Measurements from ENCODE around the gene NLGN2.
A peak's percentile ranks its signal among the peaks of the same experiment; 100 is the strongest.

NLGN2 gene

GRCh38 chr17:7414837-7415236, 7.2 kb downstream of the NLGN2 start:
- no peak for DNase-seq

GRCh38 chr17:7415784-7416183, 8.1 kb downstream of the NLGN2 start:
- DNase-seq, result no peak

DNA sequence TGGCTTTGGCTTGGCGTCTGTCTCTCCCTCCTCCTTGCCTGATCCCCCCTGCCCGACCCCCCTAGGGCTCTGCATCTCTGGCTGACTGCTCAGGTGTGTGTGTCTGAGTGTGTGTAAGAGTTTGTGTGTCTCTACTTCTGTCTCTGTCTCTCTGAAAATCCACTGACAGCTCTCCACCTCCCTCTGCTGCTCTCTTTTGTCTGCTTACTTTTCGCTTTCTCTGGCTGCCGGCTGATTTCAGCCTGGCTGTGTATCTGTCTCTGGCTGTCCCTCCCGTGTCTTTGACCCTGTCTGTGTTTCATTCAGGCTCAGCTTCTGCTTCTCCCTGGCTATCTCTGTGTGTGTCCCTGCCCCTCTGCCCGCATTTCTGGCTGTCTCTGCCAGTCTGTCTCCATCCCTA, 8.7 kb downstream of the NLGN2 start:
- no peak for DNase-seq

- DNase-seq, result no peak
Observed at GRCh38 chr17:7417056-7417655, 9.5 kb downstream of the NLGN2 start.

GRCh38 chr17:7418472-7419152, 11.0 kb downstream of the NLGN2 start:
- DNase-seq, result no peak

DNA sequence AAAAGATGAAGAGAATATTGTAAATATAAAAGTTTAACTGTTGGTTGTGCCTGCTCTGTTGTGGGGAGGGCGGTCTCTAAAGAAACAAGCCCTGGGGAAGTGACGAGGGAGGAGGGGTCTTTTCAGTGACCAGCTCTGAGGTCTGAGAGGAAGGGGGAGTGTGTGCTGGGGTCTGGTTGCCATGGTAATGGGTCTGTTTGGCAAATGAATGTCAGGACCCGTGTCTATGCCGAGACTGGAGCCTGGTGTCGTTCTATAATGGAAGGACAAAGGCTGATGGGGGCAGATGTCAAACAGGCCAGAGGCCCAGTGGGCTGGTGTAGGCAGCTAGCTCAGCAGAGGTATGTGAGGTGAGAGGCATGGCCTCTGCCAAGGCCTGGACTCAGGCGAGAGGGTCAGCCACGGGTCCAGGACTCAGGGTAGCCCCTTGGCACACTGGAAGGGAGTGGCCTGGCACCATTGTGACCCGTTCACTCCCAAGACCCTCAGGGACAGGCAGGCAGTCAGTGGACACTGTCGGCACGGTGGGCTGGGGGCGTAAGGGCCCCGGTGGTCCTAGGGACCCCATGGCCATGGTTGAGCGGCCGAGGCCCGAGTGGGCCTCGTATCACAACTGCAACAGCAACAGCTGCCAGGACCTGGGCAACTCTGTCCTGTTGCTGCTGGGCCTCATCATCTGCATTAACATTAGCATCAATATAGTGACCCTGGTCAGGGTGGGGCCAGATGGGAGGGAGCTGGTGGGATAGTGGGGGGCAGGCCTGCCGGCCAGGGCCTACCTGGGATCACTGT, 12.4 kb downstream of the NLGN2 start, which contains the start of gene SPEM1:
SPEM1 (plus strand) TSS at position 506 of the 792 bp plus-strand sequence; CDS start at position 567, 61 bp downstream.
- no peak for DNase-seq

GRCh38 chr17:7421186-7421585, 13.5 kb downstream of the NLGN2 start:
- DNase-seq, result no peak

DNA sequence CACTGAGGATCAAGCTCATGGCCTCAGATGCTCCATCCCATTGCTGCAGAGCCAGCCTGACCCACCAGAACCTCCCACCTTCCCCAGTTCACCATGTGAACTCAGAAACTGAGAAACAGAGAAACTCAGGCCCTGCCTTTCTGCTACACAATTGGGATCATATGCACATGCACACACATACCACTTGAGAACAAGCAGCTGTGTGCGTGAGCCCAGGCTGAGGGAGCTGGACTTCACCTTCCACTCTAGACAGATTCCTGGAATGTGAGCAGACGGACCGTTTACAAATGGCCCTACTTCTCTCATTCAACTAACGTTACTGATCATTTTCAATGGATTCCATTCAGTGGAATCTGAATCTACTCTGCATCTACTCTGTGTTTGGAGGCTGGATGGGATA, 16.0 kb downstream of the NLGN2 start:
- no peak for DNase-seq

GRCh38 chr17:7425316-7425715, 17.7 kb downstream of the NLGN2 start, which contains the start of gene SPEM2:
Gene SPEM2, plus strand, starts transcription at chr17:7425616. Its CDS starts 73 bp downstream, at chr17:7425689.
- DNase-seq, result no peak

DNA sequence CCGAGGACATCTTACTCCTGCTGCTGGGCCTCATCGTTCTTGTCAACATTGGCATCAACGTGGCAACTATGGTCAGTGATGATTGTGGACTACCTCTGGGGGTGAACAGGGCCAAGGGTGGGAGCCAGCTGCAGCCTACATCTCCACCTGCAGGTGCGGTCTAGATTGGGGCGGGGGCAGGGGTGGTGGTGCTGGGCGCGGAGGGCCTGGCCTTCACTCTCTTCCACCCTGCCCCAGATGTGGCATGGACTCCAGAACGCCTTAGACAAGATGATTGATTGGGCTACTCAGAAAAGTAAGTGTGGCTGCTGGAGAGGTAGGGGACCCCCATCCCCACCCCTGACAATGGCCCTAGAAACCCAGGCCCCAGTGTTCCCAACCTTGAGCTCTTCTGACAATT, 18.1 kb downstream of the NLGN2 start:
- DNase-seq, result no peak

- DNase-seq, result no peak
Observed at GRCh38 chr17:7426203-7426863, 18.7 kb downstream of the NLGN2 start.

DNA sequence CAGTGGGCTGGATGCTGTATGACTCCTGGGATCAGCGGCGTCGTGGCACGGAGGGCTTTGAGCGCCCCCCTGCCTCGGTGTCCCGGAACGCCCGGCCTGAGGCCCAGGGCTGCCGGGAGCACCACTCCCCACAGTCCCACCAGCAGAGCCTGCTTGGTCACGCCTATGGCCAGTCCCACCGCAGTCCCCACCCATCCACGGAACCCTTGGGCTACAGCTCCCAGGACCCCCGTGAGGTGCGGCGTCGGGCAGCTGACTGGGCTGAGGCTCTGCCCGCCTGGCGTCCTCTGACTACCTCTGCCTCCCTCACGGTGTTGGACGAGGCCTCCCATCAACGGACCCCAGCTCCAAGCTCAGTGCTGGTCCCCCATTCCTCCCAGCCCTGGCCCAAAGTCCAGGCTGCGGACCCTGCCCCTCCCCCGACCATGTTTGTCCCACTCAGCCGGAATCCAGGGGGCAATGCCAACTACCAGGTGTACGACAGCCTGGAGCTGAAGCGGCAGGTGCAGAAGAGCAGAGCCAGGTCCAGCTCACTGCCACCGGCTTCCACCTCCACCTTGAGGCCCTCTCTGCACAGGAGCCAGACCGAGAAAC, 19.3 kb downstream of the NLGN2 start:
- no peak for DNase-seq

DNA sequence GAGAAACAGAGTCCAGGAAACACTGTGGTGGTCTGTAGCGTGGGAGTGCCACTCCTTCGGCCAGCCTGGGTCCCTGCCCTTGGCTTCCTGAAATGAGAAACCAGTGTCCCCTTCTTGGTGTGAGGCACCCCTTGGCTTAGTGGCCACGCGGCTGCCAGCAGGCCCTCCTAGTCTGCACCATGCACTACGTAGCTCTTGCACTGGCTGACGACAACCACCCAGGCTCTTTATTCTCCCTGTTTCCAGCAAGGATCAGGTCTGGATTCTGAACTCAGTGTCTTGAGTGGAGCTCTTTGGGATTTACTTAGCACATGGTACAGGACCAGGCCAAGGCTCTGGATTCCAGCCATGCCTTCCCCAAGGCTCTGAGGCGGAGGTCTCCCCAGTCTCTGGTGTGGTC, 19.9 kb downstream of the NLGN2 start:
- no peak for DNase-seq

DNA sequence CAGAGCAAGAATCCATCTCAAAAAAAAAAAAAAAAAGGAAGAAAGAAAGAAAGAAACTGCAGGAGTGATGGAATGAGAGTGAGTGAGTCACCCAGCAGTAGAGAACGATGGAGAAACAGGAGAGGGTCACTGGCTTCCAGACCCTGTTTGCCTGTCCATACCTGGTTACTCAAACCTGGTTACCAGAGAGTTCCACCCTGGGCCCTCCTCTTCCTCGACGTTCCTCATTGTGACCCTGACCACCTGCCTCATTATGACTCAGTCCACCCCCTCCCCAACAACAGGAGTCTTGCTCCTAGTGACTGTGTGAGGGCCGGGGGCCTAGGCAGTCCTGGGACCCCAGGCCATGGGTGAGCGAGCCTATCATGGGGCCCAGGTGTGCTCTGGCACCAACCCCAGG, 20.9 kb downstream of the NLGN2 start, which contains the start of gene SPEM3:
SPEM3 (plus strand) TSS at position 301 of the 400 bp plus-strand sequence; CDS start at position 347, 46 bp downstream.
- no peak for DNase-seq

GRCh38 chr17:7429722-7430121, 22.1 kb downstream of the NLGN2 start:
- DNase-seq, result no peak

DNA sequence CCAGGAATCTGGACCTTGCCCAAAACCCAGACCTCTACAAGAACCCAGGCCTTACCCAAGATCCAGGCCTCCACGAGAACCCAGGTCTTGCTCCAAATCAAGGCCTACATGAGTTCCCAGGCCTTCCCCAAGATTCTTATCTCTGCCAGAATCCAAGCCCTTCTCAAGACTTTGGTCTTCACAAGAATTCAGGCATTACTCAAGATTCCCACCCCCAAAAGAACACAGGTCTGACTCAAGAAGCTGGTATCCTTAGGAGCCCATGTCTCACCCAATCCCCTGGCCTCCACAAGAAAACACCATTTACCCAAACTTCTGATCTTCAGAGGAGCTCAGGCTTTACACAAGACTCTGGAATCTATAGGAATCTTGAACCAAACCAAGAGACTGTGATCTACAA, 23.6 kb downstream of the NLGN2 start:
- DNase-seq, result no peak

DNA sequence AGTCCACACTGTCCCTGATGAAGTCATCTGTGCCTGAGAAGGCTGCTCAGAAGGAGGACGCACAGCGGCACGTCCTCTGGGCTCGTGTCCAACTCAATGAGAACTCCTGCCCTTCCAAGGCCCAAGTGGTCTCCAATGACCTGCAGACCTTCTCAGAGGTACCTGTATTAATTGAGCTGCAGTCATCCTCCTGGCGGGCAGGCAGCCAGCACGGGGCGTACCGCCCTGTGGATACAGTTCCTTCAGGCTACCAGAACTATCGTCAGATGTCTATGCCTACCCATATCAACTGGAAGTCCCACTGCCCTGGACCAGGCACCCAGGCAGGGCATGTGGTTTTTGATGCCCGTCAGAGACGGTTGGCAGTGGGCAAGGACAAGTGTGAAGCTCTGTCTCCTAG, 24.7 kb downstream of the NLGN2 start:
- DNase-seq, result no peak

GRCh38 chr17:7435676-7436555, 28.3 kb downstream of the NLGN2 start:
- peak in 1 of 2 donors; percentile 23 for DNase-seq

DNA sequence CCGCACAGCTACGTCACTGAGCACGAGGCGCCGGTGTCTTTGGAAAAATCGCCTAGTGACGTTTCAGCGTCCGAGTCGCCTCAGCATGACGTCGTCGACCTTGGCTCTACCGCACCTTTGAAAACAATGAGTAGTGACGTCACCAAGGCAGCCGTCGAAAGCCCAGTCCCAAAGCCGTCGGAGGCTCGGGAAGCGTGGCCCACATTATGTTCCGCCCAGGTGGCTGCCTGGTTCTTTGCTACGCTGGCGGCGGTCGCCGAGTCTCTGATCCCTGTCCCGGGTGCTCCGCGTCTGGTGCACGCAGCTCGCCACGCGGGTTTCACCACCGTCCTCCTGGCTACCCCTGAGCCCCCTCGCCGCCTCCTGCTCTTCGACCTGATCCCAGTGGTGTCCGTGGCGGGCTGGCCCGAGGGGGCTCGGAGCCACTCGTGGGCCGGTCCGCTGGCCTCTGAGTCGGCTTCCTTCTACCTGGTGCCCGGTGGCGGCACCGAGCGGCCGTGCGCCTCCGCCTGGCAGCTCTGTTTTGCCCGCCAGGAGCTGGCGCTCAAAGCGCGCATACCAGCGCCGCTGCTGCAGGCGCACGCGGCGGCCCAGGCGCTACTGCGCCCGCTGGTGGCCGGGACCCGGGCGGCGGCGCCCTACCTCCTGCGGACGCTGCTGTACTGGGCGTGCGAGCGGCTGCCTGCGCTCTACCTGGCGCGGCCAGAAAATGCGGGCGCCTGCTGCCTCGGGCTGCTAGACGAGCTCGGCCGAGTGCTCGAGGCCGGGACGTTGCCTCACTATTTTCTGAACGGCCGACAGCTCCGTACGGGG, 29.1 kb downstream of the NLGN2 start:
- DNase-seq, result peak; percentile 44 to 53

GRCh38 chr17:7437369-7437863, 29.8 kb downstream of the NLGN2 start:
- DNase-seq, result no peak
